SU-DHL-6 (cell line): ENCODE measurements around the gene LTBP2.

Experiments used
- CTCF ChIP-seq: fragments of 200-600 bp; sonication (generic); IDR thresholded peaks from one replicate; pipeline ENCODE4 v1.5.1; 2017; ENCODE audit warnings: antibody characterized with exemption, mild to moderate bottlenecking, low read length, moderate library complexity; ENCODE audit not compliant: insufficient read depth, poor library complexity, severe bottlenecking
- EZH2phosphoT487 ChIP-seq: fragments of 200-600 bp; sonication (generic), shearing (Covaris generic); conservative IDR thresholded peaks from 2 replicates; pipeline ENCODE4 v1.6.1; 2018; ENCODE audit warnings: mild to moderate bottlenecking, antibody characterized with exemption, low read length, moderate library complexity, mixed read lengths

- TF ChIP-seq CTCF (no peak), EZH2phosphoT487 (no peak)
Measured at GRCh38 chr14:74486164-74486563, 125.9 kb downstream of the LTBP2 start.
